Endothelial cell of umbilical vein (primary cell): ENCODE results near the gene PI3.

Experiments used
- CTCF ChIP-seq, 2 donors: IDR thresholded peaks; 1 replicate in 1 of 2; 2 replicates in 1 of 2; pipeline ENCODE4 v1.5.1; 2011; ENCODE audit warnings: low read length in 2 of 2, mild to moderate bottlenecking in 2 of 2, moderate library complexity in 2 of 2, control low read depth in 1 of 2, inconsistent platforms in 1 of 2, low read depth in 1 of 2; ENCODE audit not compliant: insufficient read depth in 1 of 2; ENCODE audit errors: extremely low read depth in 1 of 2
- EZH2 ChIP-seq: IDR thresholded peaks from 2 replicates; pipeline ENCODE4 v1.6.1; 2012; ENCODE audit warnings: borderline replicate concordance, low read depth, mild to moderate bottlenecking, moderate library complexity, low read length, inconsistent platforms; ENCODE audit not compliant: severe bottlenecking
- FOS ChIP-seq: IDR thresholded peaks from 2 replicates; pipeline ENCODE4 v1.6.1; 2011; ENCODE audit warnings: mild to moderate bottlenecking, low read length, moderate library complexity, borderline replicate concordance; ENCODE audit not compliant: insufficient read depth
- MYC ChIP-seq: IDR thresholded peaks from one replicate; pipeline ENCODE4 v1.6.1; 2011; ENCODE audit warnings: mild to moderate bottlenecking, low read depth, low read length
- POLR2A ChIP-seq: IDR thresholded peaks from 2 replicates; pipeline ENCODE4 v1.6.1; 2012; ENCODE audit warnings: low read depth, mild to moderate bottlenecking, control low read depth, low read length
- POLR2AphosphoS5 ChIP-seq: IDR thresholded peaks from 2 replicates; pipeline ENCODE4 v1.6.1; 2012; ENCODE audit warnings: low read depth, mild to moderate bottlenecking, control low read depth, low read length, moderate library complexity; ENCODE audit not compliant: insufficient read depth
- TF ChIP-seq, protein P1 (sequence below): IDR thresholded peaks from 2 replicates; pipeline ENCODE4 v1.6.1; 2011; ENCODE audit not compliant: insufficient read depth, insufficient read length

- TF ChIP-seq CTCF (IDR thresholded peaks at IDR 0.05; ENCODE audit: extremely low read depth in 1 of 2, insufficient read depth in 1 of 2, low read depth in 1 of 2, low read length in 2 of 2) (no peak), EZH2 (no peak), POLR2AphosphoS5 (no peak), POLR2A (no peak), FOS (no peak), MYC (no peak)
- TF ChIP-seq, protein P1, sequence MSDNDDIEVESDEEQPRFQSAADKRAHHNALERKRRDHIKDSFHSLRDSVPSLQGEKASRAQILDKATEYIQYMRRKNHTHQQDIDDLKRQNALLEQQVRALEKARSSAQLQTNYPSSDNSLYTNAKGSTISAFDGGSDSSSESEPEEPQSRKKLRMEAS: no peak
Measured at GRCh38 chr20:45193331-45193730, 18.6 kb downstream of the PI3 start.
